GM18502 (cell line): ENCODE measurements around the gene THADA.
"Not testable (repeated sequence)": the region's sequence is repeated elsewhere in the genome, so short reads cannot be mapped to it uniquely, and the experiment has no call there.

Experiments used
- ATAC-seq: cut with Tn5 transposase; IDR thresholded peaks from one replicate; pipeline ENCODE4 v1.9.1; 2021; ENCODE audit warnings: mild to moderate bottlenecking; ENCODE audit not compliant: unreplicated experiment, poor library complexity

THADA gene, protein sequence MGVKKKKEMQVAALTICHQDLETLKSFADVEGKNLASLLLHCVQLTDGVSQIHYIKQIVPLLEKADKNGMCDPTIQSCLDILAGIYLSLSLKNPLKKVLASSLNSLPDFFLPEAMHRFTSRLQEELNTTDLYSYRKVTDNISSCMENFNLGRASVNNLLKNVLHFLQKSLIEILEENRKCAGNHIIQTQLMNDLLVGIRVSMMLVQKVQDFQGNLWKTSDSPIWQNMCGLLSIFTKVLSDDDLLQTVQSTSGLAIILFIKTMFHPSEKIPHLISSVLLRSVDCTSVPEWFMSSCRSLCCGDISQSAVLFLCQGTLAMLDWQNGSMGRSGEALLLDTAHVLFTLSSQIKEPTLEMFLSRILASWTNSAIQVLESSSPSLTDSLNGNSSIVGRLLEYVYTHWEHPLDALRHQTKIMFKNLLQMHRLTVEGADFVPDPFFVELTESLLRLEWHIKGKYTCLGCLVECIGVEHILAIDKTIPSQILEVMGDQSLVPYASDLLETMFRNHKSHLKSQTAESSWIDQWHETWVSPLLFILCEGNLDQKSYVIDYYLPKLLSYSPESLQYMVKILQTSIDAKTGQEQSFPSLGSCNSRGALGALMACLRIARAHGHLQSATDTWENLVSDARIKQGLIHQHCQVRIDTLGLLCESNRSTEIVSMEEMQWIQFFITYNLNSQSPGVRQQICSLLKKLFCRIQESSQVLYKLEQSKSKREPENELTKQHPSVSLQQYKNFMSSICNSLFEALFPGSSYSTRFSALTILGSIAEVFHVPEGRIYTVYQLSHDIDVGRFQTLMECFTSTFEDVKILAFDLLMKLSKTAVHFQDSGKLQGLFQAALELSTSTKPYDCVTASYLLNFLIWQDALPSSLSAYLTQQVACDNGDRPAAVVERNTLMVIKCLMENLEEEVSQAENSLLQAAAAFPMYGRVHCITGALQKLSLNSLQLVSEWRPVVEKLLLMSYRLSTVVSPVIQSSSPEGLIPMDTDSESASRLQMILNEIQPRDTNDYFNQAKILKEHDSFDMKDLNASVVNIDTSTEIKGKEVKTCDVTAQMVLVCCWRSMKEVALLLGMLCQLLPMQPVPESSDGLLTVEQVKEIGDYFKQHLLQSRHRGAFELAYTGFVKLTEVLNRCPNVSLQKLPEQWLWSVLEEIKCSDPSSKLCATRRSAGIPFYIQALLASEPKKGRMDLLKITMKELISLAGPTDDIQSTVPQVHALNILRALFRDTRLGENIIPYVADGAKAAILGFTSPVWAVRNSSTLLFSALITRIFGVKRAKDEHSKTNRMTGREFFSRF (N-terminal part only)

DNA sequence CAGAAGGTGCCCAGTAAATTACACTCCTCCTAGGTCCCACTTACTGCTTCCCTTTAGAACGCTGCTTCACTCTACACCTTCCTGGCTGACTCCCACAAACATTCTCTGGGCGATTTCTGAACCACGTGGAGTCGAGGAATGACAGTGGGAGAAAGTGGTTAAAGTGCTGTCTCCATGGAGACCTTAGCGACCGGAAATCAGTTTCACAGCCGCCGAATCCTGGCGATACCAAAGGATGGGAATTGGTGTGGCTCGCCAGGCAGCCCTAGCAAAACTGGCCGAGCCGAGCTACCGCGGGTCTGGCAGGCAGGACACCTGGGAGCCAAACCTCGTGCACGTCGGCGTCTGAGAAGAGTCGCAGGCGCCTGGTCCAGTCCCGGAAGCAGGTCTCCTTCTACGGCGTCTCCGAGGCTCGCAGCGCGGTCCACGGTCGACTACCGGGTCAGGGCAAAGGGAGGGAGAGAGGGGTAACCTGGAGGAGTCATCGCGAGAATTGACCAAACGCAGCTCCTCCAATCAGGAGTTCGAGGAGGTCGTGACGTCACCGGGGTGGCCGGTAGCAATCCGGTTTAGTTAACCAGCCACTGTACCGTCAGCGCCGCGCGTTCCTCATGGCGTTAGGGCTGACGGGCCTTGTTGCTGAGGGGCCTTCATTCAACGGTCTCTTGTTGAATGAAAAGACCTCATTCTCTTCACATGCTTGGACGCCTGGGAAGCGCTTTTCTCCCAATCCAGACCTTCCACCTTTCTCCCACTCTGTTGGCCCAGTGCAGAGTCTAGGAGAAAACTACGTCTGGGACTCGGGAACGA lies at the start of gene THADA:
Gene THADA (minus strand): TSS at position 436 of the 810 bp plus-strand sequence. CDS start 3,646 bp downstream, outside the sequence.
- ATAC-seq: peak; percentile 99

- no peak for ATAC-seq
Observed at GRCh38 chr2:43643680-43644079, 47.8 kb upstream of the THADA start.

DNA sequence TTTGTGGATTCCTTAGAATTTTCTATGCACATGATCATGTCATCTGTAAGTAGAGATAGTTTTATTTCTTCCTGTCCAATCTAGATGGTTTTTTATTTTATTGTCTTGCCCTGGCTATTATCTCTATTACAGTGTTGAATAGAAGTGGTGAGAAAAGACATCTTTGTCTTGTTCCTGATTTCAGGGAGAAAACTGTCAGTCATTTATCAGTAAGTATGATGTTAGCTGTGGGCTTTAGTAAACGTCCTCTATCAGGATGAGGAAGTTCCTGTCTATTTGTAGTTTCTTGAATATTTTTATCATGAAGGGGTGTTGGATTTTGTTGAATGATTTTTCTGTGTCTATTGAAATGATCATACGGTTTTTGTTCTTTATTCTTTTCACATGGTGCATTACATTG lies 46.5 kb upstream of the THADA start:
- no peak for ATAC-seq

DNA sequence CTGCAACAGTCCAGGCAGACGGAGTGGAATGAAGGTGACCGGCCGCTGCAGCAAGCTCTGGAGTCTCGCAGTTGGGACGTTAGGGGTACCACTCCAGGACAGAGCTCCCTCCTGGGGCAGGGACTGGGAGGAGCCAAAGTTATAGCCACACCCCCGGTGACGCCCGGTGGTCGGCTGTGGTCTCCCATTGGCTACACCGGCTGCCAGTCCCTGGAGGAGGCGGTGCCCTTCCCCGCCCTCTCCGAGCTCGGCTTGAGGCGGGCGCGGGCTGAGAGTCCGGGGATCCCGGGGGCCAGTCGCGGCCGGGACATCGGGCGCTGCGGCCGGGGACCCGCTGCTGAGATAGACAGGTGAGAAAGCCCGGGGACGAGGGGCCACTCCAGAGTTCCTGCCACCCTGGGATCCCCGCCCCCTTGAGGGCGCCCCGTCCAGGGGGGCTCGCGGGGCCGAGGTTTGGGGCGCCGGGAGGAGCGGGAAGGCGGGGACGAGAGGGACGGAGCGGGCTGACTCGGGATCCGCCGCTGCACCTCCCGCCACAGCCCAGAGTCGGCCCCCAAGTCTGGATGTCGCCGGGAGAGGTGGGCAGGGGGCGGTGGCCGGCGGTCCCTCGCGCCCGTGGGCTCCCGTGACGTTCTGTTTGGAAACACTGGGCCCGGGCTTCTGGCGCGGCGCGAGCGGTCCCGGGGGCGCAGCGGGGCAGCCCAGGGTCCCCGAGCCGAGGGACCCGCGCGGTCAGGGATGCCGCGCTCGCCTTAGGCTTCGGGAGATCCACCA lies 41.4 kb upstream of the THADA start, which contains the start of gene PLEKHH2:
Gene PLEKHH2 (plus strand): TSS at position 231 of the 774 bp plus-strand sequence. CDS start 7,414 bp downstream, outside the sequence.
- peak; percentile 100 for ATAC-seq

GRCh38 chr2:43636621-43637020 lies 40.8 kb upstream of the THADA start:
- ATAC-seq: no peak

DNA sequence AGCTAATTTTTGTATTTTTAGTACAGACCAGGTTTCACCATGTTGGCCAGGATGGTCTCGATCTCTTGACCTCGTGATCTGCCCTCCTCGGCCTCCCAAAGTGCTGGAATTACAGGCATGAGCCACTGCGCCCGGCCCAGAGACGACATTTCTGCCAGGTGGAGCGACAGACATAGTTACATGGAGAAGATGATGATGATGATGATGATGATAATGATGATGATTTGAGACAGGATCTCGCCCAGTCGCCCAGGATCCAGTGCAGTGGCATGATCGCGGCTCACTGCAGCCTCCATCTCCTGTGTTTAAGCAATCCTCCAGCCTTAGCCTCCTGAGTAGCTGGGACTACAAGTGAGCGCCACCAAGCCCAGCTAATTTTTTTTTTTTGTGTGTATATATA lies 40.3 kb upstream of the THADA start:
- ATAC-seq: not testable (repeated sequence)

DNA sequence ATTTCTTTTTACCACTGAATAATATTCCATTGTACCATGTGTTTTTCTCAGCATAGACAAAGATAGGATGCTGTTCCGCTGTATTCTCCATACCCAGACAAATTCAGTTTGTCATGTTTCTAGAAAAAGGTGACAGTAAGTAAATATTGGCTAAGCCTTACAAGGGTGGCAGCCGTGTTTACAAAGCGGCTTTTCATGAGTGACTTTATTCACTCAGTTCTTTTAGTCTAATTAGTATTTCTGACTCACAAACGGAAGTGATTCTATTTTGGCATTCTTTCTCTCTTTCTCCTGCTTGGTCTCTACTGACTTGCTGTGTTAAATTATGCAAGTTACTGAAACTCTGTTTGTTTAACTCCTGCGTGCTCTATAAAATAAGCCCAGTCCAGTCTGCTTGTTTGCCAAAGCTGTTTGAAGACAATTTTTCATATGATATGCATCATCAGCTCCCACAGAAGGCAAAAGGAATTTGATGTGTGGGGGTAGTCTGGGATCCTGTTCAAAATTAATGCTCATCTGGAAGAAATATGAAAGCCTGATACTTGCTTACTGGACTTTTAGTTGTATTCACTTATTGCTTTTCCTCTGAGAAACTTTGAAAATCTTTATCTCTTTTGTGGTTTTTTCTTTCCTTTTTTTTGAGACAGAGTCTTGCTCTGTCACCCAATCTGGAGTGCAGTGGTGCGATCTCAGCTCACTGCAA lies 38.9 kb upstream of the THADA start:
- no peak for ATAC-seq

DNA sequence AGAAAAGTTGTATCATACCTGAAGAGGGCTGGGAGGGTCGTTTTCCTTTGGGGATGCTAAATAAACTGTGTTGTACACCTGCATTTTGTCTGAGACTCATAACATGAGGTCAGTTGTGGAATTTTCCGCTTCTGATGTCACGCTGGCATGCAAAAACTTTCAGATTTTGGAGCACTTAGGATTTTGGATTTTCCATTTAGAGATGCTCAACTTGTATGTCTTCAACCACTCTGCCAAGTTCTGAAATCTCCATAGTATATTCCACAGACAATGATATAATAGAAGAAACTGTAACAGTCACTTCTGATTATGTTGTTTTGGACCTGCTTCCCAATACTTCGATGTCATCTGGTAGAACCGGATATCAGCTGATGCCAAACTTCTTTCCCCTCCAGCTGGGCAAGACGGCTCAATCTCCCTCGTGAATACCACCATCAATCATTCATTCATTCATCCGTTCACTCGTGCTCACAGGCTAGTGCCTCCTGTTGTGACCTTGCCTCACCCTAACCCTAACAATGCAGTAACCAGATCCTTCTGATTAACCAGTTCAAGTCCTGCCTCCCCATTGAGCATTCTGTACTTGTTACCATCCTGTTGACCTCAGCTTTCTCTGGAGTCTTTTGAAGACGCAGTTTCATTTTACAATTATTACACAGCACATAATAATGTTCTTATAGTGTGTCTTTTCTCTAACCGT lies 35.9 kb upstream of the THADA start:
- no peak for ATAC-seq

DNA sequence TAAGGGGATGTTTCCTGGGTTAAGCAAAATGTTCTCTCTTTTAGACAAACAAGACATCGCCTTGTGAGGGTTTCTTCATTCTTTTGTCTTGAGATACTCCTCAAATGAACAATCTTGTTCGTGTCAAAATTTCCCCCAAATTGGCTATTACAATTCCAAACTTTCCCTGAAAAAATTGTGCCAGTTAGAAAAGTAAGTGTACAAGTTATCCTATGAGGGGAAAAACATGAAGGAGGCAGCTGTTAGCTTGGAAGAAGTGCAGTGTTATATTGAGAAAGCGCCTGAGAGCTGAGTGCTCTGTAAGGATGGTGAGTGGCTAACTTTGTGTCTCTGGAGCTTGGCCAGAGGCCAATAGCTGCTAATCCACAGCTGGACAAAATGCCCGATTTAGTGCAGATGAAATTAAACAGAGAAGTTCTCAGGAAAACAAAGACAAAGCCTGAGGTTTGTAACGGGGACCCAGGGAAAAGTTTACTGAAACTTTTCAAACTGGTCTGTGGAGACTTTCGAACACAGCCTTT lies 27.2 kb upstream of the THADA start:
- ATAC-seq: no peak

- ATAC-seq: no peak
Observed at GRCh38 chr2:43619511-43619910, 23.7 kb upstream of the THADA start.

GRCh38 chr2:43616967-43617680 lies 21.3 kb upstream of the THADA start:
- ATAC-seq: no peak

DNA sequence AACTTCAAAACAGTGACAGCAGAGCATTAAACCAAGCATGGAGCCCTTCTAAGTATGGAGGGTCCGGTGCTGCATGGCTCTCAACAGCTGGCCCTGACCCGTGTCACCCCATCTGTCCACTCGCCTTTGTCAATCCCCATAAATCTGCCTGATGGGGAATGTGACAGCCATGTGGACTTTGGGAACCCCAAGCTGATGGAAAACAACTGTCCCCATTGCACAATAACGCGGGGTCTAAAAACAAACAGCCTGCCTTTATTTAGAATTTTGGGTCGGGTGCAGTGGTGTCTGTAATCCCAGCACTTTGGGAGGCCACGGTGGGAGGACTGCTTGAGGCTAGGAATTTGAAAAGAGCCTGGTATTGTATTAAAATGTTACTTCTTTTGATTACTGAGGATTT lies 17.1 kb upstream of the THADA start:
- ATAC-seq: no peak

GRCh38 chr2:43611987-43612894 lies 16.4 kb upstream of the THADA start:
- peak; percentile 84 for ATAC-seq

- no peak for ATAC-seq
Observed at GRCh38 chr2:43610361-43610760, 14.5 kb upstream of the THADA start.

GRCh38 chr2:43609290-43609918 lies 13.6 kb upstream of the THADA start:
- ATAC-seq: no peak
